IMR-90 (cell line): Measurements from ENCODE around the gene RNF225. TPM values are rescaled to one million over a fixed set of nuclear protein-coding genes. Genes with fewer than 3 reads are reported as not detected.

Source experiments
- ATAC-seq: fragments of 200-7000 bp; cut with Tn5 transposase; 2 replicates; pipeline ENCODE4 v1.9.1; 2020; ENCODE audit warnings: low read depth, mild to moderate bottlenecking, moderate library complexity
- BruUV-seq: library from RNA; stranded (reverse); fragments of 400-500 nt; replicated peaks from 2 replicates; lab custom pipeline; 2021; lab: Mats Ljungman, UMichigan
- CTCF ChIA-PET: fragments of 300-600 bp; formaldehyde crosslinking; extraction: SDS; loops from one replicate; lab custom pipeline; 2021; ENCODE audit warnings: antibody characterized with exemption; lab: Yijun Ruan, JAX
- POLR2A ChIA-PET: fragments of 300-600 bp; sonication (Branson Sonifier 250); formaldehyde crosslinking; loops from one replicate; lab custom pipeline; 2022; ENCODE audit warnings: antibody characterized with exemption; ENCODE audit not compliant: unreplicated experiment; lab: Charles Lee
- DNase-seq: peaks from one replicate; pipeline ENCODE4 v3.0.0; 2013
- H2AFZ ChIP-seq: replicated peaks from 2 replicates; pipeline ENCODE3; 2013; ENCODE audit warnings: low read length, mild to moderate bottlenecking; ENCODE audit not compliant: poor library complexity
- H2AK5ac ChIP-seq: 2 replicates; pipeline ENCODE4 v1.6.1; 2013; ENCODE audit warnings: low read depth, low read length, inconsistent platforms
- H2AK9ac ChIP-seq: replicated peaks from 2 replicates; pipeline ENCODE3; 2013; ENCODE audit warnings: mild to moderate bottlenecking, low read depth, low read length, moderate library complexity; ENCODE audit not compliant: poor library complexity
- H2BK120ac ChIP-seq: 2 replicates; pipeline ENCODE4 v1.6.1; 2013; ENCODE audit warnings: low read depth, low read length, inconsistent platforms
- H2BK15ac ChIP-seq: 3 replicates; pipeline ENCODE4 v1.6.1; 2013; ENCODE audit warnings: low read depth, low read length, inconsistent platforms
- H2BK20ac ChIP-seq: 2 replicates; pipeline ENCODE4 v1.6.1; 2013; ENCODE audit warnings: low read depth, mild to moderate bottlenecking, inconsistent platforms, low read length, moderate library complexity
- H2BK5ac ChIP-seq: 2 replicates; pipeline ENCODE4 v1.6.1; 2013; ENCODE audit warnings: mild to moderate bottlenecking, low read depth, low read length, inconsistent platforms; ENCODE audit not compliant: poor library complexity, severe bottlenecking
- H3K14ac ChIP-seq: replicated peaks from 2 replicates; pipeline ENCODE4 v1.6.1; 2013; ENCODE audit warnings: low read depth, low read length, inconsistent platforms
- H3K18ac ChIP-seq: 2 replicates; pipeline ENCODE4 v1.6.1; 2013; ENCODE audit warnings: low read depth, low read length, control low read depth
- H3K23ac ChIP-seq: 2 replicates; pipeline ENCODE4 v1.6.1; 2013; ENCODE audit warnings: low read depth, low read length, inconsistent platforms
- H3K27ac ChIP-seq: 2 replicates; pipeline ENCODE4 v1.5.1; 2013; ENCODE audit warnings: mild to moderate bottlenecking, control low read depth, low read length; ENCODE audit not compliant: insufficient read depth
- H3K27me3 ChIP-seq: 2 replicates; pipeline ENCODE4 v1.6.1; 2013; ENCODE audit warnings: low read length; ENCODE audit not compliant: control insufficient read depth, insufficient read depth
- H3K36me3 ChIP-seq: 2 replicates; pipeline ENCODE4 v1.6.1; 2013; ENCODE audit warnings: low read length, mixed read lengths; ENCODE audit not compliant: control insufficient read depth, insufficient read depth
- H3K4ac ChIP-seq: 2 replicates; pipeline ENCODE4 v1.6.1; 2013; ENCODE audit warnings: low read depth, low read length, inconsistent platforms
- H3K4me1 ChIP-seq: 2 replicates; pipeline ENCODE4 v1.6.1; 2013; ENCODE audit warnings: low read length, mixed read lengths; ENCODE audit not compliant: control insufficient read depth, insufficient read depth
- H3K4me2 ChIP-seq: 2 replicates; pipeline ENCODE4 v1.6.1; 2013; ENCODE audit warnings: low read depth, mild to moderate bottlenecking, control low read depth, low read length, moderate library complexity
- H3K4me3 ChIP-seq: 2 replicates; pipeline ENCODE4 v1.5.1; 2013; ENCODE audit warnings: low read depth, mild to moderate bottlenecking, control low read depth, low read length, moderate library complexity; ENCODE audit not compliant: insufficient read depth
- H3K56ac ChIP-seq: 2 replicates; pipeline ENCODE4 v1.6.1; 2013; ENCODE audit warnings: low read length, inconsistent platforms; ENCODE audit not compliant: insufficient read depth; ENCODE audit errors: extremely low read depth
- H3K79me1 ChIP-seq, 2 experiments: 2 replicates each; pipeline ENCODE4 v1.6.1; 2013; ENCODE audit warnings: low read length in 2 of 2, inconsistent platforms in 1 of 2, low read depth in 1 of 2
- H3K9ac ChIP-seq: 2 replicates; pipeline ENCODE4 v1.6.1; 2013; ENCODE audit warnings: low read depth, low read length, control low read depth
- H3K9me1 ChIP-seq: 2 replicates; pipeline ENCODE4 v1.6.1; 2013; ENCODE audit warnings: low read length, inconsistent platforms; ENCODE audit not compliant: insufficient read depth
- H3K9me3 ChIP-seq: 2 replicates; pipeline ENCODE4 v1.6.1; 2013; ENCODE audit warnings: low read length; ENCODE audit not compliant: control insufficient read depth, insufficient read depth
- H4K20me1 ChIP-seq: 2 replicates; pipeline ENCODE4 v1.6.1; 2013; ENCODE audit warnings: low read length, inconsistent platforms; ENCODE audit not compliant: insufficient read depth
- H4K5ac ChIP-seq: 2 replicates; pipeline ENCODE4 v1.6.1; 2013; ENCODE audit warnings: mild to moderate bottlenecking, low read depth, low read length, control low read depth
- H4K8ac ChIP-seq, 2 experiments: 2 replicates each; pipeline ENCODE4 v1.6.1; 2013; ENCODE audit warnings: low read depth in 2 of 2, low read length in 2 of 2, control low read depth in 1 of 2, inconsistent platforms in 1 of 2
- H4K91ac ChIP-seq: 2 replicates; pipeline ENCODE4 v1.6.1; 2013; ENCODE audit warnings: low read depth, low read length, inconsistent platforms; ENCODE audit not compliant: insufficient read depth
- BHLHE40 ChIP-seq: fragments of 150-350 bp; IDR thresholded peaks from 2 replicates; pipeline ENCODE4 v1.6.1; 2016; ENCODE audit warnings: mild to moderate bottlenecking, low read depth, low read length
- CEBPB ChIP-seq: IDR thresholded peaks from 2 replicates; pipeline ENCODE4 v1.6.1; 2012; ENCODE audit warnings: low read depth, low read length, improper control_type of control experiment
- CHD1 ChIP-seq: IDR thresholded peaks from 2 replicates; pipeline ENCODE4 v1.6.1; 2012; ENCODE audit warnings: low read depth, low read length, improper control_type of control experiment
- ELK1 ChIP-seq: fragments of 150-350 bp; IDR thresholded peaks from 2 replicates; pipeline ENCODE4 v1.6.1; 2016; ENCODE audit warnings: low read depth, mild to moderate bottlenecking, low read length, moderate library complexity, borderline replicate concordance
- FOS ChIP-seq: fragments of 150-350 bp; IDR thresholded peaks from 2 replicates; pipeline ENCODE4 v1.6.1; 2016; ENCODE audit warnings: low read depth, low read length
- MAFK ChIP-seq: IDR thresholded peaks from 2 replicates; pipeline ENCODE4 v1.6.1; 2012; ENCODE audit warnings: low read depth, low read length, improper control_type of control experiment
- MAZ ChIP-seq: IDR thresholded peaks from 2 replicates; pipeline ENCODE4 v1.6.1; 2012; ENCODE audit warnings: low read depth, mild to moderate bottlenecking, low read length, improper control_type of control experiment, moderate library complexity, borderline replicate concordance
- MXI1 ChIP-seq: IDR thresholded peaks from 2 replicates; pipeline ENCODE4 v1.6.1; 2012; ENCODE audit warnings: low read depth, mild to moderate bottlenecking, low read length, moderate library complexity, borderline replicate concordance
- NFE2L2 ChIP-seq: fragments of 150-350 bp; IDR thresholded peaks from 2 replicates; pipeline ENCODE4 v1.6.1; 2016; ENCODE audit warnings: low read depth, mild to moderate bottlenecking, low read length
- POLR2A ChIP-seq: IDR thresholded peaks from 2 replicates; pipeline ENCODE4 v1.6.1; 2012; ENCODE audit warnings: mild to moderate bottlenecking, low read depth, low read length
- RAD21 ChIP-seq: IDR thresholded peaks from 2 replicates; pipeline ENCODE4 v1.6.1; 2012; ENCODE audit warnings: low read length, improper control_type of control experiment
- RFX5 ChIP-seq: IDR thresholded peaks from 2 replicates; pipeline ENCODE4 v1.8.0; 2012; ENCODE audit warnings: low read depth, mild to moderate bottlenecking, low read length, moderate library complexity
- SMC3 ChIP-seq: fragments of 150-350 bp; IDR thresholded peaks from 2 replicates; pipeline ENCODE4 v1.6.1; 2016; ENCODE audit warnings: low read depth, mild to moderate bottlenecking, antibody characterized with exemption, low read length, moderate library complexity
- USF2 ChIP-seq: fragments of 150-350 bp; IDR thresholded peaks from 2 replicates; pipeline ENCODE4 v1.6.1; 2017; ENCODE audit warnings: mild to moderate bottlenecking, antibody characterized with exemption, low read length, low read depth
- WGBS, 2 experiments: methylation state at CpG; one replicate each; pipeline versions ENCODE4 v1.1.5 to v1.1.7; 2013; ENCODE audit warnings: missing lambda C conversion rate in 2 of 2; ENCODE audit not compliant: insufficient read length in 1 of 2; ENCODE audit errors: extremely low coverage in 2 of 2; 5-methylcytosine and 5-hydroxymethylcytosine counted together
- dilution Hi-C: fragments of 300-500 bp; cut with HindIII; formaldehyde crosslinking; loops from one replicate; pipeline ENCODE4 v1.14.3; 2018; ENCODE audit warnings: low sequenced_read_pairs; ENCODE audit not compliant: unreplicated experiment
- in situ Hi-C: fragments of 300-500 bp; cut with MboI; formaldehyde crosslinking; loops from 3 replicates; pipeline ENCODE4 v1.14.3; 2019; ENCODE audit warnings: low sequenced_read_pairs, inconsistent platforms, mixed read lengths
- intact Hi-C: fragments of 100-400 bp; cut with micrococcal nuclease; formaldehyde crosslinking; loops from 2 replicates; pipeline ENCODE4 v1.10.0; 2022
- polyA plus RNA-seq, 3 experiments: library from polyadenylated mRNA; depleted of rRNA; stranded (reverse); fragments of >200 nt; gene quantifications; 2 replicates each; pipeline ENCODE4 v1.2.3, GENCODE V29; 2012; ENCODE audit warnings: low replicate concordance in 1 of 3
- total RNA-seq: library from RNA; depleted of rRNA; stranded (reverse); fragments of >200 nt; gene quantifications from 2 replicates; pipeline ENCODE4 v1.2.3, GENCODE V29; 2012
- TF ChIP-seq, protein P1 (sequence below): conservative IDR thresholded peaks from 2 replicates; pipeline ENCODE4 v1.5.1; 2012; ENCODE audit warnings: mild to moderate bottlenecking, low read depth, low read length, improper control_type of control experiment

Gene RNF225
- total and polyA plus RNA-seq, 2 of the 4 experiments (the other 2 are of a cell fraction): 0.10 TPM; not detected in 1

DNA sequence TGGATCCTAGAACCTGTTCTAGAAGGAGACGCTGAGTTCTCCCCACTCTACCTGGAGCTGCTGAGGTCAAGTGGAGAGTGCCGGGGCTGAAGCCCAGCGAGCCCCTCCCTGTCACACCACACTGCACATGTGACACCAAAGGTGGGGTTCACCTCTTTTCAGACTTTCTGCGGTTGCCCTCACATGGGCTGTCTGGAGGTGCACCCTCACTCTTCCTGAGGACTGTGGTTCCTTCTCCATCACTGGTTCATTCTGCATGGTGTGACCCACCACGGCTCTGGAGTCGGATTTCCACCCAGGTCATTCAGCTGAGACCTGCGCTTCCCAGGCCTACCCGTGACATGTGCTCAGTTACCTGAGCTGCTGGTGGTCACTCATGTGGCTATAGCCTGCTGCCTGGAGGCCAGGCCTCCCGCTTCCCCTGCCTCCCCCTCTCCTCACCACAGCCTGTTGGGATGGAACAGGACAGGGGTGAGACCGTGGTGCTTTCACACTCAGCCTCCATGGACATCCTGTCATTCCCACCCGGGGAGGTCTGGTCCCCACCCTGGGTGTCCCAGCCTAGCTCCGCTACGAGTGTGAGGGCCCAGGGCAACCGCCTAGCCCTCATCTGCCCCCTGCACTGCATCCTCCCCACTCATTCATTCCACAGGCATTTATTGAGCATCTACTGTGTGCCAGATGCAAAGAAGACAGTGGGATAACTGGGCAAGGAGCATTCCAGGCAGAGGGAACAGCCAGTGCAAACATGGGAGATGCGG, 41.6 kb upstream of the RNF225 start:
- DNase-seq: no peak
- in situ Hi-C loops: no loop called here
- CTCF ChIA-PET: no interaction called here
- no peak for TF ChIP-seq RFX5
- no peak for TF ChIP-seq BHLHE40
- no peak for TF ChIP-seq POLR2A
- no peak for TF ChIP-seq MAFK
- no peak for TF ChIP-seq USF2
- TF ChIP-seq FOS: no peak
- TF ChIP-seq CEBPB: no peak
- TF ChIP-seq MXI1: no peak
- TF ChIP-seq, protein P1, sequence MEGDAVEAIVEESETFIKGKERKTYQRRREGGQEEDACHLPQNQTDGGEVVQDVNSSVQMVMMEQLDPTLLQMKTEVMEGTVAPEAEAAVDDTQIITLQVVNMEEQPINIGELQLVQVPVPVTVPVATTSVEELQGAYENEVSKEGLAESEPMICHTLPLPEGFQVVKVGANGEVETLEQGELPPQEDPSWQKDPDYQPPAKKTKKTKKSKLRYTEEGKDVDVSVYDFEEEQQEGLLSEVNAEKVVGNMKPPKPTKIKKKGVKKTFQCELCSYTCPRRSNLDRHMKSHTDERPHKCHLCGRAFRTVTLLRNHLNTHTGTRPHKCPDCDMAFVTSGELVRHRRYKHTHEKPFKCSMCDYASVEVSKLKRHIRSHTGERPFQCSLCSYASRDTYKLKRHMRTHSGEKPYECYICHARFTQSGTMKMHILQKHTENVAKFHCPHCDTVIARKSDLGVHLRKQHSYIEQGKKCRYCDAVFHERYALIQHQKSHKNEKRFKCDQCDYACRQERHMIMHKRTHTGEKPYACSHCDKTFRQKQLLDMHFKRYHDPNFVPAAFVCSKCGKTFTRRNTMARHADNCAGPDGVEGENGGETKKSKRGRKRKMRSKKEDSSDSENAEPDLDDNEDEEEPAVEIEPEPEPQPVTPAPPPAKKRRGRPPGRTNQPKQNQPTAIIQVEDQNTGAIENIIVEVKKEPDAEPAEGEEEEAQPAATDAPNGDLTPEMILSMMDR: no peak
- no peak for TF ChIP-seq RAD21
- no peak for TF ChIP-seq ELK1
- no peak for TF ChIP-seq CHD1
- TF ChIP-seq MAZ: no peak
- no peak for TF ChIP-seq SMC3
- TF ChIP-seq NFE2L2: no peak

More for the DNA sequence above, 41.6 kb upstream of the RNF225 start:
- Histone ChIP-seq H4K91ac (no peak overlapping the region), H2AK9ac (no peak overlapping the region), H3K14ac (no peak overlapping the region), H3K9ac (no peak overlapping the region), H3K4me1 (peaks cover 11% of the 10 kb centered on the region), H3K56ac (no peak overlapping the region), H2AK5ac (no peak overlapping the region), H2BK20ac (no peak overlapping the region), H2BK120ac (no peak overlapping the region), H3K4ac (no peak overlapping the region), H3K27ac (no peak overlapping the region), H3K4me2 (no peak overlapping the region), H3K18ac (no peak overlapping the region), H2AFZ (no peak overlapping the region), H4K8ac (no peak overlapping the region), H3K79me1 (peaks cover 5 to 30% of the 10 kb centered on the region in 2 experiments; a peak in 3 of 4 replicates), H3K36me3 (peaks cover 11% of the 10 kb centered on the region; the same call in 1 of the 2 replicates), H3K4me3 (no peak overlapping the region), H2BK5ac (no peak overlapping the region), H4K5ac (no peak overlapping the region), H4K20me1 (peaks cover 8% of the 10 kb centered on the region), H3K23ac (no peak overlapping the region), H3K9me3 (no peaks in the 10 kb centered on the region), H3K27me3 (peaks cover 10% of the 10 kb centered on the region), H2BK15ac (no peak overlapping the region), H3K9me1 (peaks cover 4% of the 10 kb centered on the region; the same call in 1 of the 2 replicates)
- dilution Hi-C loops: no loop called here
- no TSS peak for BruUV-seq
- POLR2A ChIA-PET: no interaction called here
- no peak for ATAC-seq
- intact Hi-C loops: no loop called here
- WGBS, 2 experiments: 89% methylated on average over 5 of the region's 15 CpGs; no CpG with 5 or more reads in 1 of the 2 experiments
